Memory B cell (primary cell): ENCODE results near the gene KCNG2.

ENCODE experiments used
- ATAC-seq: fragments of 150-1000 bp; cut with Tn5 transposase; 2 replicates; pipeline ENCODE4 v1.10.0; 2021; ENCODE audit warnings: low read depth, mild to moderate bottlenecking, moderate library complexity
- DNase-seq, 2 donors: peaks; one replicate each; pipeline ENCODE4 v3.0.0; 2022; ENCODE audit warnings: low spot score in 2 of 2
- H3K27ac Mint-ChIP-seq: one replicate; pipeline ENCODE4 v1.8.0; 2022; ENCODE audit warnings: mild to moderate bottlenecking, moderate library complexity, mixed read lengths
- H3K27me3 Mint-ChIP-seq: one replicate; pipeline ENCODE4 v1.8.0; 2022; ENCODE audit warnings: mixed read lengths
- H3K36me3 Mint-ChIP-seq: one replicate; pipeline ENCODE4 v1.8.0; 2022; ENCODE audit warnings: mild to moderate bottlenecking, mixed read lengths
- H3K4me1 Mint-ChIP-seq: one replicate; pipeline ENCODE4 v1.8.0; 2022; ENCODE audit warnings: mixed read lengths
- H3K4me3 Mint-ChIP-seq: one replicate; pipeline ENCODE4 v1.8.0; 2022; ENCODE audit warnings: mild to moderate bottlenecking, moderate library complexity, mixed read lengths
- H3K9me3 Mint-ChIP-seq: one replicate; pipeline ENCODE4 v1.8.0; 2022; ENCODE audit warnings: mixed read lengths

Gene KCNG2

GRCh38 chr18:79921984-79922965 is 124.5 kb downstream of the KCNG2 start:
- H3K4me3 Mint-ChIP-seq = no peak overlapping the region
- H3K4me1 Mint-ChIP-seq = peaks cover 12% of the 10 kb centered on the region
- H3K27ac Mint-ChIP-seq = peak overlapping the region; percentile 17
- no peak for DNase-seq
- H3K36me3 Mint-ChIP-seq = peaks cover 40% of the 10 kb centered on the region
- H3K9me3 Mint-ChIP-seq = no peaks in the 10 kb centered on the region
- ATAC-seq = peak; percentile 37
- H3K27me3 Mint-ChIP-seq = no peaks in the 10 kb centered on the region

- Mint-ChIP-seq H3K36me3 (peaks cover 39% of the 10 kb centered on the region), H3K27ac (no peak overlapping the region), H3K4me3 (no peak overlapping the region), H3K27me3 (no peaks in the 10 kb centered on the region), H3K4me1 (peaks cover 9% of the 10 kb centered on the region), H3K9me3 (no peaks in the 10 kb centered on the region)
- no peak for DNase-seq
- ATAC-seq = no peak
Measured at GRCh38 chr18:79922971-79923411, 125.3 kb downstream of the KCNG2 start.

- Mint-ChIP-seq H3K4me1 (peaks cover 11% of the 10 kb centered on the region), H3K9me3 (peaks cover 5% of the 10 kb centered on the region), H3K4me3 (no peak overlapping the region), H3K36me3 (peaks cover 47% of the 10 kb centered on the region), H3K27me3 (no peaks in the 10 kb centered on the region), H3K27ac (no peak overlapping the region)
- ATAC-seq (no peak), DNase-seq (no peak)
Measured at GRCh38 chr18:79923896-79924585, 126.3 kb downstream of the KCNG2 start.

- Mint-ChIP-seq H3K9me3 (peaks cover 12% of the 10 kb centered on the region), H3K36me3 (peaks cover 53% of the 10 kb centered on the region), H3K27ac (no peak overlapping the region), H3K4me3 (no peak overlapping the region), H3K27me3 (no peaks in the 10 kb centered on the region), H3K4me1 (peaks cover 11% of the 10 kb centered on the region)
- no peak for DNase-seq
- ATAC-seq = no peak
Measured at GRCh38 chr18:79924814-79925731, 127.3 kb downstream of the KCNG2 start.

- H3K27ac Mint-ChIP-seq = no peak overlapping the region
- H3K36me3 Mint-ChIP-seq = peaks cover 57% of the 10 kb centered on the region
- DNase-seq (no peak), ATAC-seq (no peak)
- H3K4me1 Mint-ChIP-seq = peaks cover 12% of the 10 kb centered on the region
- peaks cover 15% of the 10 kb centered on the region for H3K9me3 Mint-ChIP-seq
- no peak overlapping the region for H3K4me3 Mint-ChIP-seq
- H3K27me3 Mint-ChIP-seq = no peaks in the 10 kb centered on the region
Measured at GRCh38 chr18:79926306-79926705, 128.6 kb downstream of the KCNG2 start.

- H3K4me1 Mint-ChIP-seq = peaks cover 12% of the 10 kb centered on the region
- peaks cover 17% of the 10 kb centered on the region for H3K9me3 Mint-ChIP-seq
- H3K4me3 Mint-ChIP-seq = no peak overlapping the region
- ATAC-seq = no peak
- H3K27me3 Mint-ChIP-seq = no peaks in the 10 kb centered on the region
- peaks cover 57% of the 10 kb centered on the region for H3K36me3 Mint-ChIP-seq
- no peak overlapping the region for H3K27ac Mint-ChIP-seq
- DNase-seq = no peak
Measured at GRCh38 chr18:79926715-79927606, 129.2 kb downstream of the KCNG2 start.

- peaks cover 24% of the 10 kb centered on the region for H3K9me3 Mint-ChIP-seq
- H3K4me1 Mint-ChIP-seq = peaks cover 9% of the 10 kb centered on the region
- no peak overlapping the region for H3K4me3 Mint-ChIP-seq
- no peak for ATAC-seq
- no peaks in the 10 kb centered on the region for H3K27me3 Mint-ChIP-seq
- no peak overlapping the region for H3K27ac Mint-ChIP-seq
- DNase-seq = no peak
- H3K36me3 Mint-ChIP-seq = peaks cover 61% of the 10 kb centered on the region
Measured at GRCh38 chr18:79927607-79928562, 130.1 kb downstream of the KCNG2 start.

GRCh38 chr18:79928563-79928960 is 130.8 kb downstream of the KCNG2 start:
- no peak overlapping the region for H3K27ac Mint-ChIP-seq
- DNase-seq = no peak
- peaks cover 9% of the 10 kb centered on the region for H3K4me1 Mint-ChIP-seq
- no peak for ATAC-seq
- H3K9me3 Mint-ChIP-seq = peaks cover 28% of the 10 kb centered on the region
- peaks cover 61% of the 10 kb centered on the region for H3K36me3 Mint-ChIP-seq
- H3K27me3 Mint-ChIP-seq = no peaks in the 10 kb centered on the region
- H3K4me3 Mint-ChIP-seq = no peak overlapping the region

- Mint-ChIP-seq H3K4me1 (peaks cover 9% of the 10 kb centered on the region), H3K4me3 (no peak overlapping the region), H3K9me3 (peaks cover 31% of the 10 kb centered on the region), H3K27me3 (no peaks in the 10 kb centered on the region), H3K36me3 (peaks cover 67% of the 10 kb centered on the region), H3K27ac (no peak overlapping the region)
- DNase-seq (no peak), ATAC-seq (no peak)
Measured at GRCh38 chr18:79930020-79930642, 132.4 kb downstream of the KCNG2 start.

- ATAC-seq = no peak
Measured at GRCh38 chr18:79931475-79931874, 133.7 kb downstream of the KCNG2 start.

GRCh38 chr18:79932907-79933306 is 135.2 kb downstream of the KCNG2 start:
- Mint-ChIP-seq H3K4me1 (peaks cover 12% of the 10 kb centered on the region), H3K36me3 (peaks cover 83% of the 10 kb centered on the region), H3K27me3 (no peaks in the 10 kb centered on the region), H3K4me3 (no peak overlapping the region), H3K27ac (no peak overlapping the region), H3K9me3 (peaks cover 38% of the 10 kb centered on the region)
- DNase-seq = no peak
- ATAC-seq = no peak

More at GRCh38 chr18:79931475-79931874, 133.7 kb downstream of the KCNG2 start:
- Mint-ChIP-seq H3K9me3 (peaks cover 35% of the 10 kb centered on the region), H3K4me1 (peaks cover 12% of the 10 kb centered on the region), H3K36me3 (peaks cover 77% of the 10 kb centered on the region), H3K27me3 (no peaks in the 10 kb centered on the region), H3K27ac (no peak overlapping the region), H3K4me3 (no peak overlapping the region)
- DNase-seq = no peak

GRCh38 chr18:79933765-79934164 is 136.0 kb downstream of the KCNG2 start:
- peaks cover 10% of the 10 kb centered on the region for H3K4me1 Mint-ChIP-seq
- no peak overlapping the region for H3K4me3 Mint-ChIP-seq
- H3K36me3 Mint-ChIP-seq = peaks cover 83% of the 10 kb centered on the region
- H3K27me3 Mint-ChIP-seq = no peaks in the 10 kb centered on the region
- ATAC-seq = no peak
- H3K27ac Mint-ChIP-seq = no peak overlapping the region
- DNase-seq = no peak
- peaks cover 36% of the 10 kb centered on the region for H3K9me3 Mint-ChIP-seq
